ENCODE results near the gene INMT. TPM values are rescaled to one million over a fixed set of nuclear protein-coding genes. Genes with fewer than 3 reads are reported as not detected.

Gene INMT
- total and polyA plus RNA-seq, 2 of the 13 experiments (the other 11 are each of a cell fraction or from before 2014, with no cell fraction given) = not detected

GRCh38 chr7:30738026-30738915 is 13.7 kb upstream of the INMT start:
- WGBS (ENCODE audit: low lambda C conversion rate) = 0% methylated on average over 6 of the region's 6 CpGs
- no peaks in the 10 kb centered on the region for H3K4me1 ChIP-seq (ENCODE audit: insufficient read depth, low read length)
- BruUV-seq (replicated peaks) = no TSS peak
- intact Hi-C loops (cut with micrococcal nuclease; ENCODE audit: unreplicated experiment) (no loop called here), in situ Hi-C loops (cut with HindIII; ENCODE audit: extremely low pct_ligation_motif_present, low pct_unique_long_range_greater_than_20kb) (no loop called here)
- H4K20me1 ChIP-seq (ENCODE audit: insufficient read depth, low read length) = no peaks in the 10 kb centered on the region
- no peak for ATAC-seq
- H3K4me2 ChIP-seq (ENCODE audit: low read depth, low read length) = no peak overlapping the region
- no peak for TF ChIP-seq NKX3-1 (CRISPR knock-in tag; IDR thresholded peaks at IDR 0.05)
- TF ChIP-seq ZNF34 (CRISPR knock-in tag; IDR thresholded peaks at IDR 0.05; ENCODE audit: borderline replicate concordance) = no peak
- H2AFZ ChIP-seq (ENCODE audit: low read length) = no peak overlapping the region
- no peak for DNase-seq (ENCODE audit: low spot score)
- no peak overlapping the region for H3K9ac ChIP-seq (ENCODE audit: insufficient read depth, low read depth, low read length)
- no peaks in the 10 kb centered on the region for H3K79me2 ChIP-seq (ENCODE audit: insufficient read depth, low read length)
- ChIA-PET CTCF (ENCODE audit: low intra/inter-chr PET ratio, low total read pairs) (no interaction called here), POLR2A (no interaction called here)
- peaks cover 0 to 20% of the 10 kb centered on the region in 2 experiments; a peak in 2 of 5 replicates for H3K27me3 ChIP-seq (ENCODE audit: control insufficient read depth in 1 of 2, insufficient read depth in 2 of 2, low read length in 2 of 2)
- H3K4me3 ChIP-seq (replicated peaks in 1 of 3; ENCODE audit: insufficient read depth in 1 of 3, low read depth in 2 of 3, low read length in 3 of 3) = no peak overlapping the region
- H3K9me3 ChIP-seq (ENCODE audit: low read length) = no peaks in the 10 kb centered on the region
- H3K36me3 ChIP-seq (replicated peaks in 1 of 2; ENCODE audit: control insufficient read depth in 1 of 2, insufficient read depth in 2 of 2, low read length in 2 of 2) = no peaks in the 10 kb centered on the region
- H3K27ac ChIP-seq (ENCODE audit: extremely low read length, insufficient read depth, low read length) = no peak overlapping the region
- FAIRE-seq = no peak

GRCh38 chr7:30739691-30740090 is 12.2 kb upstream of the INMT start:
- ChIA-PET CTCF (ENCODE audit: low intra/inter-chr PET ratio, low total read pairs) (interaction anchor here (1.2 kb wide), 2 partner anchors 191 to 229 kb away, joined by 3 to 4 read pairs; no protein-coding TSS in a partner anchor), POLR2A (no interaction called here)
- Histone ChIP-seq H2AFZ (ENCODE audit: low read length) (no peak overlapping the region), H3K36me3 (replicated peaks in 1 of 2; ENCODE audit: control insufficient read depth in 1 of 2, insufficient read depth in 2 of 2, low read length in 2 of 2) (no peaks in the 10 kb centered on the region), H3K27me3 (ENCODE audit: control insufficient read depth in 1 of 2, insufficient read depth in 2 of 2, low read length in 2 of 2) (peaks cover 0 to 17% of the 10 kb centered on the region in 2 experiments; a peak in 1 of 5 replicates), H3K4me3 (replicated peaks in 1 of 3; ENCODE audit: insufficient read depth in 1 of 3, low read depth in 2 of 3, low read length in 3 of 3) (no peak overlapping the region), H3K9me3 (ENCODE audit: low read length) (no peaks in the 10 kb centered on the region), H3K4me1 (ENCODE audit: insufficient read depth, low read length) (no peaks in the 10 kb centered on the region), H3K9ac (ENCODE audit: insufficient read depth, low read depth, low read length) (no peak overlapping the region), H3K27ac (ENCODE audit: extremely low read length, insufficient read depth, low read length) (no peak overlapping the region), H3K79me2 (ENCODE audit: insufficient read depth, low read length) (no peaks in the 10 kb centered on the region), H4K20me1 (ENCODE audit: insufficient read depth, low read length) (no peaks in the 10 kb centered on the region), H3K4me2 (ENCODE audit: low read depth, low read length) (no peak overlapping the region)
- intact Hi-C loops (cut with micrococcal nuclease; ENCODE audit: unreplicated experiment) = loop anchor here (1.0 to 10.0 kb wide), 2 partner anchors 57 to 195 kb away; partner anchors contain the start of gene CRHR2
- no peak for DNase-seq (ENCODE audit: low spot score)
- no peak for FAIRE-seq
- no TSS peak for BruUV-seq (replicated peaks)
- 50% methylated on average over 2 of the region's 2 CpGs for WGBS (ENCODE audit: low lambda C conversion rate)
- in situ Hi-C loops (cut with HindIII; ENCODE audit: extremely low pct_ligation_motif_present, low pct_unique_long_range_greater_than_20kb) = no loop called here
- ATAC-seq = no peak
- TF ChIP-seq HOXD1 (CRISPR knock-in tag; IDR thresholded peaks at IDR 0.05) (no peak), PRDM4 (CRISPR knock-in tag; IDR thresholded peaks at IDR 0.05; ENCODE audit: borderline replicate concordance) (no peak), JARID2 (CRISPR knock-in tag; IDR thresholded peaks at IDR 0.05; ENCODE audit: insufficient replicate concordance) (no peak), CBX2 (IDR thresholded peaks at IDR 0.05; ENCODE audit: low read depth, low read length) (no peak), CBX2 (CRISPR knock-in tag; IDR thresholded peaks at IDR 0.05; ENCODE audit: low read depth) (no peak), RFX5 (IDR thresholded peaks at IDR 0.05; ENCODE audit: low read depth, low read length) (no peak), ZNF17 (CRISPR knock-in tag; IDR thresholded peaks at IDR 0.05) (no peak), ZNF879 (CRISPR knock-in tag; IDR thresholded peaks at IDR 0.05) (no peak), ZNF263 (CRISPR knock-in tag; IDR thresholded peaks at IDR 0.05) (no peak), ZNF775 (CRISPR knock-in tag; IDR thresholded peaks at IDR 0.05; ENCODE audit: borderline replicate concordance) (no peak), NR3C1 (CRISPR knock-in tag; IDR thresholded peaks at IDR 0.05) (no peak), CBFB (CRISPR knock-in tag; IDR thresholded peaks at IDR 0.05) (no peak), HNF1B (CRISPR knock-in tag; IDR thresholded peaks at IDR 0.05) (no peak)
